ENCODE data around the gene LGALSL.

LGALSL gene

DNA sequence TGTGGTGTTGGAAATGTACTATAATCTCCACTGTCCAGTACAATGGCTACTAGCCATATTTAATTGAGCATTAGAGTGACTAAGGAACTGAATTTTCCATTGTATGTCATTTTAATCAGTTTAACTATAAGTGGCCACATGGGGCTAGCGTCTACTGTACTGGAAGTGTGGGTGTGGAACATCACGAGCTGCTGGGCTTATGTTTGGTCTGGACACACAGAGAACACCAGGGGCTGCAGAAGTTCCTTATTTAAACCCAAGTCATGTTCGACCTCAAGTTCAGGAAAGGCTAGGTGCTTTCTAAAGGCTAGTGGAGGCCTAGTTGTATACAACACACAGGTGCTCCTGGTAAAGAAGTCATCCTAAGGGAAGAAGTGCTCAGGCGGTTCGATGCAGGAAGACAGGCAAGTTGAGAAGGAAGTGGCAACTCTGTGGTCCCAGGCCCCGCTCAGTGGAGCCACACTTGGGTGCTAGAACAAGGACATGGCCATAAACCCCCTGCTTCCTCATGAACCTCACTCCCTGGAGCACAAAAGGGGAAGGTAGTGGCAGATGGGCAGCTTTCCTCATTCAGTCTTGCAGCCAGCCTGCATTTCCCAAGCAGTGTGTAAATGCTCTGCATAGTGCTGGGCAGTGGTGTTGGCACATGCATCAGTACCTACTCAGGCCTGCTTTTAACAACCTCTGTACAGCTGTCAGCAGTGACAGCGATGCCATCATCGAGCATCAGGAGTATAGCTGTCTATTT lies 13.3 kb downstream of the LGALSL start:
- TF ChIP-seq, protein P1, sequence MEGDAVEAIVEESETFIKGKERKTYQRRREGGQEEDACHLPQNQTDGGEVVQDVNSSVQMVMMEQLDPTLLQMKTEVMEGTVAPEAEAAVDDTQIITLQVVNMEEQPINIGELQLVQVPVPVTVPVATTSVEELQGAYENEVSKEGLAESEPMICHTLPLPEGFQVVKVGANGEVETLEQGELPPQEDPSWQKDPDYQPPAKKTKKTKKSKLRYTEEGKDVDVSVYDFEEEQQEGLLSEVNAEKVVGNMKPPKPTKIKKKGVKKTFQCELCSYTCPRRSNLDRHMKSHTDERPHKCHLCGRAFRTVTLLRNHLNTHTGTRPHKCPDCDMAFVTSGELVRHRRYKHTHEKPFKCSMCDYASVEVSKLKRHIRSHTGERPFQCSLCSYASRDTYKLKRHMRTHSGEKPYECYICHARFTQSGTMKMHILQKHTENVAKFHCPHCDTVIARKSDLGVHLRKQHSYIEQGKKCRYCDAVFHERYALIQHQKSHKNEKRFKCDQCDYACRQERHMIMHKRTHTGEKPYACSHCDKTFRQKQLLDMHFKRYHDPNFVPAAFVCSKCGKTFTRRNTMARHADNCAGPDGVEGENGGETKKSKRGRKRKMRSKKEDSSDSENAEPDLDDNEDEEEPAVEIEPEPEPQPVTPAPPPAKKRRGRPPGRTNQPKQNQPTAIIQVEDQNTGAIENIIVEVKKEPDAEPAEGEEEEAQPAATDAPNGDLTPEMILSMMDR (IDR thresholded peaks at IDR 0.05; ENCODE audit: control insufficient read depth, insufficient read depth, low read depth, low read length, missing control alignments) = no peak
- DNase-seq (ENCODE audit: low read depth) = no peak
- H3K4me3 ChIP-seq (ENCODE audit: control insufficient read depth, low read depth, low read length) = no peak overlapping the region

- no peak overlapping the region for H3K4me3 ChIP-seq (ENCODE audit: control insufficient read depth, low read depth, low read length)
- no peak for DNase-seq (ENCODE audit: low read depth)
- TF ChIP-seq, protein P1 (IDR thresholded peaks at IDR 0.05; ENCODE audit: control insufficient read depth, insufficient read depth, low read depth, low read length, missing control alignments) = no peak
Observed at GRCh38 chr2:64469261-64469660, 15.3 kb downstream of the LGALSL start.

DNA sequence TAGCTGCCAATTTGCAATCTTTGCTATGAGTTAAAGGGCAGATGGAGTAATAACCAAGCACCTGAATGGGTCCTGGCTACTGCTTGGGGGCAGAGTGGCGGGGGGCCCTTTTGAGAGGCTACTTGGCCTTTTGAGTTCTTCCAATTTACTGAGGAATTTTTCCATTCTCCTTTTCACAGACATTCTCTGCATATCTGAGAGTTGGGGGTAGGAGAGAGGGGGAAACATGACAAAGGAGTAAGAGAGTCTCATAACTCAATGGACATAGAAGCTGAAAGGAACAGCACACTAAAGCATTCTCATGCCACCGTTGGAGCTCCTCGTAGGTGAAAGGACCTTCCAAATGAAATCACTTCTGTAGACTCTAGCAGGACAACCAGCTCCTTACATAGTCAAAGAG lies 16.1 kb downstream of the LGALSL start:
- H3K4me3 ChIP-seq (ENCODE audit: control insufficient read depth, low read depth, low read length) = no peak overlapping the region
- TF ChIP-seq, protein P1 (IDR thresholded peaks at IDR 0.05; ENCODE audit: control insufficient read depth, insufficient read depth, low read depth, low read length, missing control alignments) = no peak
- DNase-seq (ENCODE audit: low read depth) = no peak

DNA sequence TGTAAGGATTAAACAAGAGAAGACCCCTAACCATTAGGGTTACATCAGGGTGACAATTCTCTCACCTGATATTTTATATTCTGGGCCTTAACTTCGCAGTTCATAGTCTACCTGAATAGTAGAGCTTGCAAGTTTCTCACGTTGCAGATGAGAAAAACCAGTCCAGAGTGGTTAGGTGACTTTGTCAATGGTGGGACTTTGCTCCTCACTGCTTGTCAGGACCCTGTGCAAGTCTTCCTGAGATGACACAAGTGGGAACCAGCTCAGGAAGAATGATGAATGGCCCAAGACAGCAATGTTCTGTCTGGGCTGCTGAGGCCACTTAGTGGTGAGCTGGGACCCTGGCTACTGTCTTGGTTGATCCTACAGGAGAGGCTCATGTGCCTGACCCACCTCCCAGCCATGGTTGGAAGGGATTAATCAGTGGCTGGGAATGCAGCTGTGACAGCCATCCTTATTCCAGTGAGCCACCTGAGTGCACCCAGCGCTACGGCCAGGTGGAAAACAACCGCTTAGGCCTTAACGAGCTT lies 16.9 kb downstream of the LGALSL start:
- TF ChIP-seq, protein P1 (IDR thresholded peaks at IDR 0.05; ENCODE audit: control insufficient read depth, insufficient read depth, low read depth, low read length, missing control alignments) = no peak
- no peak overlapping the region for H3K4me3 ChIP-seq (ENCODE audit: control insufficient read depth, low read depth, low read length)
- no peak for DNase-seq (ENCODE audit: low read depth)

- TF ChIP-seq, protein P1 (IDR thresholded peaks at IDR 0.05; ENCODE audit: control insufficient read depth, insufficient read depth, low read depth, low read length, missing control alignments) = no peak
- no peak for DNase-seq (ENCODE audit: low read depth)
- no peak overlapping the region for H3K4me3 ChIP-seq (ENCODE audit: control insufficient read depth, low read depth, low read length)
Observed at GRCh38 chr2:64471600-64471999, 17.6 kb downstream of the LGALSL start.

- DNase-seq (ENCODE audit: low read depth) = no peak
- H3K4me3 ChIP-seq (ENCODE audit: control insufficient read depth, low read depth, low read length) = no peak overlapping the region
- TF ChIP-seq, protein P1 (IDR thresholded peaks at IDR 0.05; ENCODE audit: control insufficient read depth, insufficient read depth, low read depth, low read length, missing control alignments) = no peak
Observed at GRCh38 chr2:64472881-64473280, 18.9 kb downstream of the LGALSL start.

Data from AG09309 (cell line).